ENCODE results near the gene NAA40. TPM values are rescaled to one million over a fixed set of nuclear protein-coding genes. Genes with fewer than 3 reads are reported as not detected.

NAA40 gene
- 10 to 100 TPM; 23.6 to 43.0 (median 35.3) TPM for polyA plus RNA-seq (ENCODE audit: insufficient read length in 4 of 4)

DNA sequence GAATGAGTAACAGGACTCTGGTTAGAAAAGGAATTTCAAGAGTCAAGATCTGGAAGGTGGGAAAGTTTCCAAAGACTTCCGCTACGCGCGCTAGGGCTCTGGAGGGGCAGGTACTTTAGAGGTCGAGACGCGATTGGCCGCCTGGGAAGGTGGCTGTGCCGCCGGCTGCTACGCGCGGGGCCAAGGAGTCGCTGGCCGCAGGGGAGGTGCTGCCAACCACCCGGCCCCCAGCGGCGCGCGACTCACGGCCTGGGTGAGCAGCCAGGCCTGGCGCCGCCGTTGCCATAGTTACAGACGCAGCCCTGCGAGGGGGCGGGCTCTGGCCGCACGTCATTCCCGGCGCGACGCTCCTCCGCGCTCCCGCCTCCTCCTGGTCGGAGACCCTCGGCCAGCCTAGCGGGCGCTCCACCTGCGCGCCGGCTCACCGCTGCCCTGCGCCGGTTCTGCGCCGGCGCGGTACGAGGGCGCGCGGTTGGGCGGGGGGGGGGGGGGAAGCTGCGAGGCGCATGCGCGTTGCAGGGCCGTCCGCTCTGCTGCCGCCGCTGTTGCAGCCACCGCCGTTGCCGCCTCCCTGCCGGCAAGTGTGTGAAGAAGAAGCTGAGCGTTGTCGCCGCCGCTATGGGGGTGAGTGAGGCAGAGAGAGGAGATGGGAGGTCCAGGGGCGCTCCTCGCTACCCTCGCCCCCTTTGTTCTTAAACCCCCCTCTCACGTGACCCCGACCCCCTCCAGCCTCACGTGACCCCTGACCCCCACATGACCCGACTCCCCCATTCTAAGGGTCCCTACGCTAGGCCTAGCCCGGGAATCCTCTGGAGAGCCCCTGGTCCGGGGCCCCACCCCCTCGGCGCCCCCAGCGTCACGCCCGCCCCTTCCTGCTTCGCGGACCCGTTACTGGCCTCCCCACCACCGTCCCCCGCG, at the start of gene NAA40:
TSS of gene NAA40 (plus strand) at position 524 of the 918 bp plus-strand sequence. CDS start at position 619, 95 bp downstream.
- DNase-seq (ENCODE audit: low read depth in 4 of 4, low spot score in 2 of 4), result peak in 3 of 4 donors; percentile 88 to 94 (median 91)

DNA sequence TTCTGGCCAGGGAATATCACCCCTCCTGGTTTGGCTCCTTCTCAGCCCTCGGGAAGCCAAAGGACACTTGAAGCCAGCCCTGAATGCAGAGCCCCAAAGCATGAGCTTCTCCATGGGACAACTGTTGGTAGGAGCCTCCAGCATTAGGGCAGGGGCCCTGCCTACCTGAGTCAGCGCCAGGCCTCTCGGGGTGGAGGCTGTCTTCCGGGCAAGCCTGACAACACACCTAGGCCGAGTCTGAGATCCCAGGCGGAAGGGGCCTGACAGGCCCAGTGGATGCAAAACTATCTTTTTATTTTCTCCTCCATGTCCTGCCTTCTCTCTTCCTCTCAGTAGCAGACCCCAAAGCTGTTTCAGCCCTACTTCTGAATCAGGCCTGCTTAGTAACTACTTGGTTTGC, 49.5 kb upstream of the NAA40 start:
- no peak for DNase-seq (ENCODE audit: low read depth in 4 of 4, low spot score in 2 of 4)

DNA sequence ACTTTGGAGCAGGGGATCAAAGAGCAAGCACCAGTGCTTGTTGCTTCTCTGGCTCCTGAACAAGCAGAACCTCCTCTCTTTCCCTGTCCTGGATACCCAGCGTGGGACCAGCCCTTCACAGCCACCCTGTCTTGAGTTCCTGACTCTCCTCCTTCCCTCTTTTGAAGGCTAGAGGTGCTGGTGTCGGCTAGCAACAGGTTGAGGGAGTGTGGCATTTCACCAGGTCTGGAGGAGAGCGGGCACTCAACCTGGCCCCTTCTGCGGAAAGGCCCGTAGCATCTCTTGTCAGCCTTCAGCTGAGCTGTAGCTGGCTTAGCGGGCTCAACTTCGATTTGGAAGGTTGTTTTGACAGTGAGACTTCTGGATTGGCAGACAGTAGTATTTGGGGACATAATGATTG, 48.4 kb upstream of the NAA40 start:
- no peak for DNase-seq (ENCODE audit: low read depth in 4 of 4, low spot score in 2 of 4)

DNA sequence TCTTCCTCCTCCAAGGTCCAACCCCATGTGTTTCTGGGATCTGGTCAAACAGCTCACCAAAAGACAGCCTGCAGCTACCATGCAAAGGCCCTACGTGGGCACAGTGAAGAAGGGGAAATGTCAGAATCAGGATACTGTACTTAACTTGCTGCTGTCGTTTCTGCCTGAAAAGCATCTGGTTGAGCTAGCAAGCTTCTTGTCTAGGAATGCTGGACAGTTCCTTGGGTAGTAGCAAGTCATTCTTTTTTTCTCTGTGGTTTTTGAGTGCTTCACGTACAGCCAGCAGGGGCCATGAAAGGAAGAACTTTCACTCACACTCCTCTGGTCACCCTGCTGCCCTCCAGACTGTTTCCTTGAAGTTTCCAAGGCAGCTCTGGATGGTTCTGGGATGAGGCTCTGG, 46.6 kb upstream of the NAA40 start:
- DNase-seq (ENCODE audit: low read depth in 4 of 4, low spot score in 2 of 4), result no peak

DNA sequence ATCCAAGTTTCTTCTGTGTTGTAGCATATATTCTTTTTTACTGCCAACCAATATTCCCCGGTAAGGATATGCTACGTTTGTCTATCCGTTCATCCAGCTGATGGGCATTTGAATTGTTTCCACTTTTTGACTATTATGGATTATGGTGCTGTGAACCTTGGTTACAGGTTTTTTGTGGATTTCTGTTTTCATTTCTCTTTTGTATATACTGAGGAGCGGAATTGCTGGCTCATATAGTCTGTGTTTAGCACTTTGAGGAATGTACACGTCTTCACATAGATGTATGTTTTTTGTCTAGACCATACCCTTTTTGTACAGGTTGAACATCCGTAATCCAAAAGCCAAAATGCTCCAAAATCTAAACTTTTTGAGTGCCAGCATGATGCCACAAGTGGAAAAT, 45.4 kb upstream of the NAA40 start:
- no peak for DNase-seq (ENCODE audit: low read depth in 4 of 4, low spot score in 2 of 4)

DNA sequence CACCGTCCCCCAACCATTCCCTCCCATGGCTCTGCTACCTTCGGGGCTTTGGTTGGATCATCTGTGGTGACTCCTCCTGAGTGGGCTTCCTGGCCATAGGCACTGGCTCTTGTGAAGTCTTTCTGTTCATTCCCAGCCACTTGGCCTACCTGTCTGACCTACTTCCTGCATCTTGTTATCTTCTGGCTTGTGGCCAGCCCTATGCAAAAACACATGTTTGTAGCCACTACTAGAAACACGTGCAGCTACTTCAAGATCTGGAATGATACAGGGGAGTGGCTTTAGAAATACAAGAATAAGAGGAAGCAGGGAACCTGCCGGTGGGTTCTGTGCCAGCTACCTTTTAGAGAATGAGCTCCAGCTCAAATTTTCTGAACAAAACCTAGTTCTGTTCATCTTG, 42.7 kb upstream of the NAA40 start:
- DNase-seq (ENCODE audit: low read depth in 4 of 4, low spot score in 2 of 4), result no peak

DNA sequence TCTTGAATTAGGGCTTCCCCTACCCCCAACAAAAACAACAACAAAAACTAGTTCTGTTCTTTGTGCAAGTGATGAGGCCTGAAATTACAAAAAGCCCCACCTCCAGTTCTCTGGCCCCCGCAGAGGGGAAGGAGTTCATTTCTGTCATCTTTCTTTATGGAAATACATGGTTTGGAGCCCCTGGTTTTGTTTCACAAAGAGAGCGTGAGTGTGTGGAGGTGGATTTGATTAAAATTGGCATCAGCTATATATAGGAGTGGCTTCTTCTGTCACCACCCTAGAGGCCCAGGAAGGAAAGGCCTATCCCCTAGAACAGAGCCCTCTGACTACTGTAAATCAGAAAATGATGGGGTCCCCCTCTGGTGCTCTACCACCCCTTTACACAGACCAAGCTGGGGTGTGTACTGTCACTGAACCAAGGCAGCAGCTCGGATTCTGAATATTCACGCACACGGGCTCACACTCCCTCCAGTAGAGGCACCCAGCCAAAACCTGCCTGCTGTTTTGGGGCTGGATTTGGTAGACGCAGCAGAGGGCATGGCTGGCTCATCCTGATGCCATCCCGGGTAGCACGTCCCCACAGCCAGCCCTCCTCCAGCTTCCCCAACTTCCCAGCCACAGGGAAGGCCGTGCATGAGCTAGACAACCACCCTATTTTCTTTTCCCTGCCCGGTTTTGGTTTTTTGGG, 41.2 kb upstream of the NAA40 start:
- DNase-seq (ENCODE audit: low read depth in 4 of 4, low spot score in 2 of 4), result no peak

DNA sequence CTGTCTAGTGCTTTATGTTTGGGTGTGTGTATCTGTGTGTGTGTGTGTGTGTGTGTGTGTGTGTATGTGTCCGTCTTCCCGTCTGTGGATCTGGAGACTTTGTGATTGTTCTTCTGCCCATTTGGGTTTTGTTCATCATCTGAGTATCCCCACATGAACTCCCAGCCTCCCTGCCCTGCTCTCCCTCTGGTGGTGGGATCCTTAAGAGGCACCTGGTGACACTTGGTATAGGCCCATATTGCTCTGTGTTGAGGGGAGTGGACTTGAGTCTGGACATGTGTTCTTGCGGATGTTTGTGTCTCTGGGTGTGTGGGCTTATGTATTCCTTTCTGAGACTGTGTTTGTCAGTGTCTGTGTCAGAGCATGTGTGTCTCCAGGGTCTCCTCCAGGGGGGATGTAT, 37.1 kb upstream of the NAA40 start:
- DNase-seq (ENCODE audit: low read depth in 4 of 4, low spot score in 2 of 4), result no peak

DNA sequence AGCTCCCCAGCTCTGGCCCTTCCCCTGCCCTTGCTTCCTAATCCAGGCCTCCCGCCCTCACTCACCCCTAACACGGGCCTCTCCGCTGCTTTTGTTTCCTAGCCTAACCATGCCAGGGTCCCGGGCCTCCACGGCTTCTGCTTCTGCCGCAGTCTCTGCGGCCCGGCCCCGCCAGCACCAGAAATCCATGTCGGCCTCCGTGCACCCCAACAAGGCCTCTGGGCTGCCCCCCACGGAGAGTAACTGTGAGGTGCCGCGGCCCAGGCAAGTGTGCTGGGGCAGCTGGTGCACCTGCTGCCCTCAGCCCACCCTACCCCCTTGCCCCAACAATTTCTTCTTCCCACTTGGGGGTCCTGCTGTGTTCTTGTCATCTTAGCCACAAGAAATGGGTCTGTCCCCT, 34.9 kb upstream of the NAA40 start:
- no peak for DNase-seq (ENCODE audit: low read depth in 4 of 4, low spot score in 2 of 4)

DNA sequence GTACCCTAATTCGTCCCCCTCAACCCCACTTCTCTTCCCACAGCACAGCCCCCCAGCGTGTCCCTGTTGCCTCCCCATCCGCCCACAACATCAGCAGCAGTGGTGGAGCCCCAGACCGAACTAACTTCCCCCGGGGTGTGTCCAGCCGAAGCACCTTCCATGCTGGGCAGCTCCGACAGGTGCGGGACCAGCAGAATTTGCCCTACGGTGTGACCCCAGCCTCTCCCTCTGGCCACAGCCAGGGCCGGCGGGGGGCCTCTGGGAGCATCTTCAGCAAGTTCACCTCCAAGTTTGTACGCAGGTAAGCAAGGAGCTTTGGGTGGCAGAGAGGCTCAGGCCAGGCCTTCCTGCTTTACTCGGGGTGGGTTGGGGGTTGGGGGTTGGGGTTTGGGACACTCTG, 34.1 kb upstream of the NAA40 start:
- no peak for DNase-seq (ENCODE audit: low read depth in 4 of 4, low spot score in 2 of 4)

DNA sequence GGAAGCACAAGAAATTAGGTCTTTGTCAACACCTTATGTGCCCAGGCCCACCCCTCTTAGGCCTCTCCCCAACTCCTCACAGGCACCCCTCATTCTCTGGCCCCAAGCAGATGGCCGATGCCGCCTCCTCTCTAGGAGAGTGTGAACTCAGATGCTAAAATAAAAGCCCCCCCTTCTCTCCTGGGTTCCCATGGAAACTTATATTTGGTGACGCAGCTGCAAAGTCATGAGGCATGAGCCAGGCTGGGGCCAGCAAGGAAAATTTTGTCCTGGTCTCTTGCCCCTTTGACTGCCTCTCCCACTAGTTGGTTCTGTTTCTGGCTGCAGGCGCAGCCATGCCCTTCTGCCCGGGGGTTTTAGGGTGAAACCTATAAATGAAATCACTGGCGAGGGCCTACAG, 33.6 kb upstream of the NAA40 start:
- DNase-seq (ENCODE audit: low read depth in 4 of 4, low spot score in 2 of 4), result no peak

DNA sequence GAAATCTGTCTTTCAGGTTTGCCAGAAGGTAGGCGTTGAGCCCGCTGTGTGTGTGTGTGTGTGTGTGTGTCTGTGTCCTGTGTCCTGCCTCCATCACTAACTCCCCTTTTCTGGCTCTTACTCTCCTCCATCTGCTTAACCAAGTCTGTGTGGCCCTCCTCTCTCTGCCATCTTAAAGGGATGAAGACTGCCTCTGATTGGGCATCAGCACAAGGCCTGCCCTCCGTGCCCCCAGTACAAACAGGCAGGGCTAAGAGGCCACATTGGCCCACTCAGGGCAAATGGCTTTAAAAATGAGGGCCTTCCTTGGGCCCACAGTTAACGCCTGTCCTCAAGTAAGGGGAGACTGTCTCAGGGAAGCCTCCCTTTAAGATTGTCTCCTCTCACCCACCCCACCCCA, 32.7 kb upstream of the NAA40 start:
- DNase-seq (ENCODE audit: low read depth in 4 of 4, low spot score in 2 of 4), result no peak

DNA sequence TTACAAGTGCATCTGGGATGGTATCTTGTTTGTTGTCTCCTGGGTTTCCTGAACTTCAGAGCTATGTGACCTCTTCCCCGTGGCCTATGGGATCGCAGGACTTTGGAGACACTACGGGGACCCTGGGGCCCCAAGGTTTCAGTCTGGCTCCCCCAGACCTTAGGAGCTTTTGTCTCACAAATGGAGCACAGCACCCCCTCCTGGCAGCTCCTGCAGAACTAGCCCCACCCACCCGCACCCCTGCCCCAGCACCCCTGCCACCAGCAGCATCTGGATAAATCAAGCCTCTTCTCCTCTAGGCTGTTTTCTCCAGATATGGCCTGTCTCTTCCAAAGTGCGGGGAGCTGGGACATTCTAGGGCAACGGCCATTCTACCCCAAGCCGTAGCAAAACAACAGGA, 32.2 kb upstream of the NAA40 start:
- no peak for DNase-seq (ENCODE audit: low read depth in 4 of 4, low spot score in 2 of 4)

DNA sequence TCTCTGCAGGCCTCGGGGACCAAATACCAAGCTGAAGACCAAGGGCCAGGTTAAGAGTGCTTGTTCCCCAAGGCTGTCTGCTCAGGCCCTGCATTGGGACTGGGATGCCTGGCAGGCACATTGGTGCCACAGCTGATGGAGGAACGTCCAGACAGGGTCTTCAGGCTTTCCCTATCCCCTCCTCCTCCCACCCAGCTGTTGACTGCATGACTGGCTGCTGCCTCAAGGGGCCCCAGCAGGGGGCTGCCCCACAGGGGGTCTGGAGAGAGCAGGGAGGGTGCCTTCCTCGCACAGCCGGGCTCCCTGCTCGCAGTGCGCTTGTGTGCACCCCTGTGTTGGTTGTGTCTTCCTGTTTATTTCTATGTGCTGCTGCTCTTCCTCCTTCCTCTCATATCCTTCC, 31.7 kb upstream of the NAA40 start:
- DNase-seq (ENCODE audit: low read depth in 4 of 4, low spot score in 2 of 4), result no peak

DNA sequence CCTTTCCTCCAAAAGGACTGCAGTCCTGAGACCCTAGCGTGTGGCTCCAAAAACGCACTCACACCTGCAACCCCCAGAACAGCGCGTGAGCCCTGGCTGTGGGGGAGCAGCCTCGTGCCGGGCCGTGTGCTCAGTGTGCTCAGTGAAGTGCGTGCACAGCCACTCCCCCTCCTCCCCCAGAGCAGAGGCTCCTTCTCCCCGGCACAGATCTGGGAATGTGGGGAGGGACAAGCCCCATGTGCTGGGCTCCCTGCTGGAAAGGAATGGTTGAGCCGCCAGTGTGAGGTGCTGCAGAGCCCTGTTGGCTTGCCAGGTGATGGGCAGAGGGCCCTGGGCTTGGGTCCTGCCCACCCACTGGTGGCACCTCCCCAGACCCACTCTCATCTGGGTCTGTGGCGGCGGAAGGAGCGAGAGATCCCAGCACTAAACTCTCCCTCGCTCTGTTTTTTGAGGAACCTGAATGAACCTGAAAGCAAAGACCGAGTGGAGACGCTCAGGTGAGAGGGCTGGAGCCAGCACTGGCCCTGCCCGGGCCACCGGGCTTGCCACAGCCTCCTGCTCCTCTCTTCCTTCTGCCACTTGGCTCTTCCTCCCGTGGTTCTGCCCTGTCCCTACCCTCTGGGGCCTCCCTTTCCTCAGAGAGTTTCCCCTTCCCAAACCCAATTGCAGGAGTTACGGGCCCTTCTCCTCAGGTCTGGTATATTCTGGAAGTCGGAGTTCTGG, 30.8 kb upstream of the NAA40 start:
- DNase-seq (ENCODE audit: low read depth in 4 of 4, low spot score in 2 of 4), result no peak

DNA sequence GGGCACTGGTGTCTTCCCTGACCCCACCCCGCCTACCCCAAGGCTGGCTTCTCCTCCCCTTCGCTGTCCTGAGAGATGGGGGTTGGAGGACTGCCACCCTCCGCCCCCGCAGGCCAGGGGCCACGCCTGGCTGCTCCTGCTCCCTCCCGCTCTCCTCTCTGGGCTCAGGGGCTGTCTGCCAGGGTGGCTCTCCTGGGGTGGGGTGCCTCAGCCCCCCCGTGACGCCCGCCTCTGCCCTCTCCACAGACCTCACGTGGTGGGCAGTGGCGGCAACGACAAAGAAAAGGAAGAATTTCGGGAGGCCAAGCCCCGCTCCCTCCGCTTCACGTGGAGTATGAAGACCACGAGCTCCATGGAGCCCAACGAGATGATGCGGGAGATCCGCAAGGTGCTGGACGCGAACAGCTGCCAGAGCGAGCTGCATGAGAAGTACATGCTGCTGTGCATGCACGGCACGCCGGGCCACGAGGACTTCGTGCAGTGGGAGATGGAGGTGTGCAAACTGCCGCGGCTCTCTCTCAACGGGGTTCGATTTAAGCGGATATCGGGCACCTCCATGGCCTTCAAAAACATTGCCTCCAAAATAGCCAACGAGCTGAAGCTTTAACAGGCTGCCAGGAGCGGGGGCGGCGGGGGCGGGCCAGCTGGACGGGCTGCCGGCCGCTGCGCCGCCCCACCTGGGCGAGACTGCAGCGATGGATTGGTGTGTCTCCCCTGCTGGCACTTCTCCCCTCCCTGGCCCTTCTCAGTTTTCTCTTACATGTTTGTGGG, 30.0 kb upstream of the NAA40 start:
- DNase-seq (ENCODE audit: low read depth in 4 of 4, low spot score in 2 of 4), result no peak

DNA sequence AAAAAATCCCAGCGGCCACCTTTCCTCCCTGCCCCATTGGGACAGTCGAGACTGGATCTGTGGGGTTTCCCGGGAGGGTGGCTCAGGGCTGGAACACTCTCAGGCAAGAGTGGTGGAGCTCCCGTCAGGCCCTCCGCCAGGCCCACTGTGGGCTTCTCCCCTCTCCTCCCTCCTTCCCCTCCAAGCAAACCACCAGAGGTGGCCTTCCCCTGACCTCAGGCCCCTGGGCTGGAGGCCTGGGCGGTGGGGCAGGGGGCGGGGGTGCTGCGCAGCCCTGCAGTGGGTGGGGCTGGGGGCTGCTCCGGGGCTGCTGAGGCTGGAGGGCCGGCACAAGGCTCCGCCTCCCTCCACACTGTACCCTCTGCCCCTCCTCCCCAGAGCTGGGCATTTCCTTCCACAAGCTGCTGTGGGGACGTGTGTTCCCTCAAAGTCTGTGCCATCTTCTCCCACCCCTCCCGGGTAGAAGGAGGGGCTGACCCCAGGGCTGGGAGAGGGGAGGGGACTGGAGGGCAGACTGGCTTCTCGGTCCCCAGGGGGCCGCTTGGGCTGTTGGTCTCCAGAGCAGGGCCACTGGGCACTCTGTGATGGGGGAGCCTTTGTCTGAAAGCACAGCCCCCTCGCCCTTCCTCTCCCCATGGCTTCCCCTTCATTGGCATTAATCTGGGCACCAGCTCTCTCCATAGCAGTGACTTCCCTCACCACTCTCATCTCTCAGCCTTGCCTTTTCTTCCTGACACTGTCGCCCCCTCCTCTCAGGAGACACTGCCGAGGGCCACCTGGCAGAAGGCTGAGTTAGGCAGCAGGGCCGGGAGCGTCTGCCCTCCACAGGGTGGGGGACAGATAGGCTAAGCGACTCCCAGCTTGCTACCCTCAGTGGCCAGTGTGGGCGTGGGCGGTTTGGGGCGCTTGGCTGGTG, 29.0 kb upstream of the NAA40 start:
- no peak for DNase-seq (ENCODE audit: low read depth in 4 of 4, low spot score in 2 of 4)

DNA sequence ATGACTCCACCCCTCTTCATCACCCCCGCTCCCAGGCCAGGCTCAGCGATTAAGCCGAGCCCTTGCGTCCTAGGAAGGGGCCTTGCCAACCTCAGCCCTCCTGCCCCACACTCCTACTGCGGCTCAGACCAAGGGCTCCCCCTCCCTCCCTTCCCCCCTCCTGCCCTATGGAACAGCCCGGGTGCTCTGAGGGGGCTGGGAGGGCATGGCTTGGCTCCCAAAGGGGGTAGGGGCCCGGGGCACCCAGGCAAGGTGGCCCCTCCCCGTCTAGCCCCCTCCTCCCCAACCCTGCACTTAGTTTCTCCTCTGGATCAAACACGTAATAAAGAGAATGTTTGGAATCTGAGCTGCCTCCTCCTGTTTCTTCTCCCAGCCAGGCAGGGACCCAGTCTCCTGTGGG, 28.1 kb upstream of the NAA40 start:
- no peak for DNase-seq (ENCODE audit: low read depth in 4 of 4, low spot score in 2 of 4)

DNA sequence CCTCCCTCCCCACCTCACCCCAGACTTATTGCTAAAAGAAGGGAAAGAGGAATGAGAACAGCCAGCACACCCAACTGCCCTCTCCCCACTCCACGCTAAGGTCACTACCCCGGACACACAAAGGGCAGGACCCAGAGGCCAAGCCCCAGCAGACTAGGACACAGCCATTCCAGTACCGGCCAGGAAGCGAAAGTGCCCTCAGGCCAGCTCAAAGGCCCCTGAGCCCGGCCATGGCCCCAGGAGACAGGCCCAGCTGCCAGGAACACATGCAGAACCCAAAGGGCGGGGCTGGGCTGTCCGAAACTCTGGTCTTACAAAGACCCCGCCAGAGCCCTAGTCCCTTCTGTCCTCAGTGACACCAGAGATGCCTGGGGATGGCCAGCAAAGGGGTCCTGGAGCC, 27.4 kb upstream of the NAA40 start:
- DNase-seq (ENCODE audit: low read depth in 4 of 4, low spot score in 2 of 4), result no peak

DNA sequence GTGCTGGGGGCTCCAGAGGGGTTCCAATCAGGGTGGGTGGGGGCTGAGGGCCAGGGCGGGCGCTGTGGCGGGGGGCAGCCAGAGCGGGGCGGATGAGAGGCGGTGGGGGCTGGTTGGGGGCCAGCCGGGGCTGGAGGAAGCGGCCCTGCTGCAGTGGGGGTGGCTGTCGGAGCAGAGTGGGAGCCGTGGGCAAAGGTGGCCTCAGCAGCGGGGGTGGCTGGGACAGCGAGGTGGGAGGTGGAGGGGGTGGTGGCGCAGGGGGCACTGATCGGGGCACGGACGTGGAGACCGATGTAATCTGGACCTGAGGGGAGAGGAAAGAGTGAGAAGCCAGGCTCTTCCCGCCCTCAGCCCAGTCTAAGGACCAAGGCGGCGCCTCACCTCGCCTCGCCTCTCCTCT, 26.9 kb upstream of the NAA40 start:
- no peak for DNase-seq (ENCODE audit: low read depth in 4 of 4, low spot score in 2 of 4)

Data from left renal cortex interstitium (tissue), 4 donors.